HEK293 (cell line): ENCODE results near the gene SEMA3F.

Experiments used
- CTCF ChIA-PET: fragments of 350-600 bp; formaldehyde crosslinking; extraction: SDS; loops from one replicate; lab custom pipeline; 2021; ENCODE audit warnings: antibody characterized with exemption; lab: Yijun Ruan, JAX
- POLR2A ChIA-PET: fragments of 300-600 bp; formaldehyde crosslinking; extraction: SDS; loops from one replicate; lab custom pipeline; 2020; ENCODE audit warnings: antibody characterized with exemption, inconsistent platforms; lab: Yijun Ruan, JAX
- H3K27ac ChIP-seq: fragments of 200-500 bp; sonication (Bioruptor generic); 2 replicates; pipeline ENCODE4 v1.5.1; 2014; ENCODE audit warnings: low read depth, low read length, control low read depth, inconsistent platforms; ENCODE audit errors: extremely low read depth
- H3K36me3 ChIP-seq, 2 experiments: fragments of 200-500 bp in 1 of 2; sonication (Bioruptor generic) in 1 of 2; 1 replicate in 1 of 2; 2 replicates in 1 of 2; pipeline ENCODE4 v1.5.1; 2014 to 2017; ENCODE audit warnings: inconsistent platforms in 2 of 2, low read length in 2 of 2; ENCODE audit not compliant: control insufficient read depth in 2 of 2, insufficient read depth in 1 of 2
- H3K4me1 ChIP-seq: fragments of 200-500 bp; sonication (Bioruptor generic); 2 replicates; pipeline ENCODE4 v1.5.1; 2014; ENCODE audit warnings: mild to moderate bottlenecking, low read length, inconsistent platforms; ENCODE audit not compliant: control insufficient read depth, insufficient read depth
- H3K4me3 ChIP-seq: 2 replicates; pipeline ENCODE4 v1.5.1; 2011; ENCODE audit warnings: low read depth, mild to moderate bottlenecking, control low read depth, low read length, moderate library complexity
- H3K9me3 ChIP-seq: fragments of 200-500 bp; sonication (Bioruptor generic); 2 replicates; pipeline ENCODE4 v1.5.1; 2014; ENCODE audit warnings: low read depth, low read length, inconsistent platforms; ENCODE audit not compliant: control insufficient read depth, insufficient read depth
- GLIS2 ChIP-seq: fragments of 450-650 bp; formaldehyde crosslinking; IDR thresholded peaks from 2 replicates; pipeline ENCODE4 v1.5.1; 2016; ENCODE audit warnings: missing biosample characterization, missing genetic modification characterization
- KLF1 ChIP-seq: fragments of 450-650 bp; formaldehyde crosslinking; IDR thresholded peaks from 2 replicates; pipeline ENCODE4 v1.5.1; 2016; ENCODE audit warnings: missing biosample characterization, missing genetic modification characterization
- ZBTB1 ChIP-seq: fragments of 450-650 bp; formaldehyde crosslinking; IDR thresholded peaks from 2 replicates; pipeline ENCODE4 v1.5.1; 2016; ENCODE audit warnings: missing biosample characterization, missing genetic modification characterization
- ZBTB21 ChIP-seq: fragments of 450-650 bp; formaldehyde crosslinking; IDR thresholded peaks from 2 replicates; pipeline ENCODE4 v1.5.1; 2017; ENCODE audit warnings: missing biosample characterization, missing genetic modification characterization
- ZFHX2 ChIP-seq: fragments of 450-650 bp; formaldehyde crosslinking; conservative IDR thresholded peaks from 2 replicates; pipeline ENCODE4 v1.5.1; 2016; ENCODE audit warnings: missing biosample characterization, missing genetic modification characterization
- ZIC2 ChIP-seq: fragments of 450-650 bp; formaldehyde crosslinking; IDR thresholded peaks from 2 replicates; pipeline ENCODE4 v1.5.1; 2016; ENCODE audit warnings: missing biosample characterization, missing genetic modification characterization
- ZNF169 ChIP-seq: fragments of 450-650 bp; formaldehyde crosslinking; IDR thresholded peaks from 2 replicates; pipeline ENCODE4 v1.5.1; 2016; ENCODE audit warnings: missing biosample characterization, missing genetic modification characterization
- ZNF174 ChIP-seq: fragments of 450-650 bp; formaldehyde crosslinking; IDR thresholded peaks from 2 replicates; pipeline ENCODE4 v1.5.0; 2017; ENCODE audit warnings: missing biosample characterization, mild to moderate bottlenecking, missing genetic modification characterization
- ZNF175 ChIP-seq: fragments of 450-650 bp; formaldehyde crosslinking; IDR thresholded peaks from 2 replicates; pipeline ENCODE4 v1.5.1; 2016; ENCODE audit warnings: missing biosample characterization, missing genetic modification characterization
- ZNF2 ChIP-seq: fragments of 450-650 bp; formaldehyde crosslinking; IDR thresholded peaks from 2 replicates; pipeline ENCODE4 v1.5.1; 2016; ENCODE audit warnings: missing biosample characterization, missing genetic modification characterization
- ZNF239 ChIP-seq: fragments of 450-650 bp; formaldehyde crosslinking; IDR thresholded peaks from 2 replicates; pipeline ENCODE4 v1.5.1; 2016; ENCODE audit warnings: missing biosample characterization, missing genetic modification characterization
- ZNF707 ChIP-seq: fragments of 450-650 bp; formaldehyde crosslinking; IDR thresholded peaks from 2 replicates; pipeline ENCODE4 v1.5.1; 2016; ENCODE audit warnings: missing biosample characterization, missing genetic modification characterization
- TF ChIP-seq, protein P1 (sequence below): fragments of 450-650 bp; formaldehyde crosslinking; IDR thresholded peaks from 2 replicates; pipeline ENCODE4 v1.5.1; 2016; ENCODE audit warnings: missing biosample characterization, missing genetic modification characterization
- TF ChIP-seq, protein P2 (sequence below): fragments of 450-650 bp; formaldehyde crosslinking; optimal IDR thresholded peaks from 2 replicates; pipeline ENCODE3; 2016; ENCODE audit warnings: missing biosample characterization, mild to moderate bottlenecking, missing genetic modification characterization
- TF ChIP-seq, protein P3 (sequence below): fragments of 450-650 bp; formaldehyde crosslinking; IDR thresholded peaks from 2 replicates; pipeline ENCODE4 v1.5.1; 2016; ENCODE audit warnings: missing biosample characterization, missing genetic modification characterization
- TF ChIP-seq, protein P4 (sequence below): fragments of 450-650 bp; formaldehyde crosslinking; IDR thresholded peaks from 2 replicates; pipeline ENCODE4 v1.5.1; 2016; ENCODE audit warnings: missing biosample characterization, missing genetic modification characterization
- TF ChIP-seq, protein P5 (sequence below): fragments of 450-650 bp; formaldehyde crosslinking; IDR thresholded peaks from 2 replicates; pipeline ENCODE4 v1.5.1; 2016; ENCODE audit warnings: missing biosample characterization, missing genetic modification characterization, low read depth
- TF ChIP-seq, protein P6 (sequence below): fragments of 450-650 bp; formaldehyde crosslinking; IDR thresholded peaks from 2 replicates; pipeline ENCODE4 v1.5.1; 2016; ENCODE audit warnings: missing biosample characterization, missing genetic modification characterization

SEMA3F gene

DNA sequence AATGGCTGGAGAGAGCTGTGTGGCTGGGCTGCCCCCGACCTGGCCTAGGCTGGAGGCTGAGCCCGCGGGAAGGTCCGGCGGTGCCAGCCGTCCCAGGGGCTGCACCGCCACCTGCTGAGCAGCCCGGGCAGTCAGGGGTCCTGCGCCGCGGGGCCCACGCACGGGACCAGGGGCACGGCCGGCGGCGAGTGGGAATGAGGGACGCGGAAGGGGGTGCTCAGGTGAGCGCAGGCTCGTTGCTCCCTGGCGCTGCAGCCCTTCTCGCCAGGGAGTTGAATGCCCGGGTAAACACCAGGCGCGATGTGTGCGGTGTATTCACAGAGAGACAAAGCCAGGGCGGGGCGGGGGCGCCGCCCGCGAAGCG, 666 bp upstream of the SEMA3F start:
- Histone ChIP-seq H3K36me3 (peaks cover 0 to 4% of the 10 kb centered on the region in 2 experiments; a peak in 1 of 3 replicates), H3K9me3 (no peaks in the 10 kb centered on the region), H3K4me1 (0 out of 2 replicates have a peak, but pooled peaks cover 3% of the 10 kb centered on the region), H3K4me3 (peak overlapping the region; percentile 32), H3K27ac (no peak overlapping the region)
- CTCF ChIA-PET: no interaction called here
- TF ChIP-seq, protein P1, sequence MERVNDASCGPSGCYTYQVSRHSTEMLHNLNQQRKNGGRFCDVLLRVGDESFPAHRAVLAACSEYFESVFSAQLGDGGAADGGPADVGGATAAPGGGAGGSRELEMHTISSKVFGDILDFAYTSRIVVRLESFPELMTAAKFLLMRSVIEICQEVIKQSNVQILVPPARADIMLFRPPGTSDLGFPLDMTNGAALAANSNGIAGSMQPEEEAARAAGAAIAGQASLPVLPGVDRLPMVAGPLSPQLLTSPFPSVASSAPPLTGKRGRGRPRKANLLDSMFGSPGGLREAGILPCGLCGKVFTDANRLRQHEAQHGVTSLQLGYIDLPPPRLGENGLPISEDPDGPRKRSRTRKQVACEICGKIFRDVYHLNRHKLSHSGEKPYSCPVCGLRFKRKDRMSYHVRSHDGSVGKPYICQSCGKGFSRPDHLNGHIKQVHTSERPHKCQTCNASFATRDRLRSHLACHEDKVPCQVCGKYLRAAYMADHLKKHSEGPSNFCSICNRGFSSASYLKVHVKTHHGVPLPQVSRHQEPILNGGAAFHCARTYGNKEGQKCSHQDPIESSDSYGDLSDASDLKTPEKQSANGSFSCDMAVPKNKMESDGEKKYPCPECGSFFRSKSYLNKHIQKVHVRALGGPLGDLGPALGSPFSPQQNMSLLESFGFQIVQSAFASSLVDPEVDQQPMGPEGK (tag by site-specific recombination): no peak
- TF ChIP-seq ZFHX2 (tag by site-specific recombination): peak; percentile 54; the same call in 1 of the 2 replicates
- TF ChIP-seq, protein P2, sequence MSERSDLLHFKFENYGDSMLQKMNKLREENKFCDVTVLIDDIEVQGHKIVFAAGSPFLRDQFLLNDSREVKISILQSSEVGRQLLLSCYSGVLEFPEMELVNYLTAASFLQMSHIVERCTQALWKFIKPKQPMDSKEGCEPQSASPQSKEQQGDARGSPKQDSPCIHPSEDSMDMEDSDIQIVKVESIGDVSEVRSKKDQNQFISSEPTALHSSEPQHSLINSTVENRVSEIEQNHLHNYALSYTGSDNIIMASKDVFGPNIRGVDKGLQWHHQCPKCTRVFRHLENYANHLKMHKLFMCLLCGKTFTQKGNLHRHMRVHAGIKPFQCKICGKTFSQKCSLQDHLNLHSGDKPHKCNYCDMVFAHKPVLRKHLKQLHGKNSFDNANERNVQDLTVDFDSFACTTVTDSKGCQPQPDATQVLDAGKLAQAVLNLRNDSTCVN (tag by site-specific recombination): peak; percentile 35
- TF ChIP-seq ZNF175: no peak
- no peak for TF ChIP-seq ZNF169
- peak; percentile 45; the same call in 1 of the 2 replicates for TF ChIP-seq GLIS2 (tag by site-specific recombination)
- no peak for TF ChIP-seq ZBTB1 (tag by site-specific recombination)
- TF ChIP-seq ZNF707: no peak
- no peak for TF ChIP-seq ZNF239
- TF ChIP-seq ZIC2 (tag by site-specific recombination): peak; percentile 52
- TF ChIP-seq, protein P3, sequence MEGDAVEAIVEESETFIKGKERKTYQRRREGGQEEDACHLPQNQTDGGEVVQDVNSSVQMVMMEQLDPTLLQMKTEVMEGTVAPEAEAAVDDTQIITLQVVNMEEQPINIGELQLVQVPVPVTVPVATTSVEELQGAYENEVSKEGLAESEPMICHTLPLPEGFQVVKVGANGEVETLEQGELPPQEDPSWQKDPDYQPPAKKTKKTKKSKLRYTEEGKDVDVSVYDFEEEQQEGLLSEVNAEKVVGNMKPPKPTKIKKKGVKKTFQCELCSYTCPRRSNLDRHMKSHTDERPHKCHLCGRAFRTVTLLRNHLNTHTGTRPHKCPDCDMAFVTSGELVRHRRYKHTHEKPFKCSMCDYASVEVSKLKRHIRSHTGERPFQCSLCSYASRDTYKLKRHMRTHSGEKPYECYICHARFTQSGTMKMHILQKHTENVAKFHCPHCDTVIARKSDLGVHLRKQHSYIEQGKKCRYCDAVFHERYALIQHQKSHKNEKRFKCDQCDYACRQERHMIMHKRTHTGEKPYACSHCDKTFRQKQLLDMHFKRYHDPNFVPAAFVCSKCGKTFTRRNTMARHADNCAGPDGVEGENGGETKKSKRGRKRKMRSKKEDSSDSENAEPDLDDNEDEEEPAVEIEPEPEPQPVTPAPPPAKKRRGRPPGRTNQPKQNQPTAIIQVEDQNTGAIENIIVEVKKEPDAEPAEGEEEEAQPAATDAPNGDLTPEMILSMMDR (tag by site-specific recombination): peak; percentile 61
- no peak for TF ChIP-seq ZNF2 (tag by site-specific recombination)
- no peak for TF ChIP-seq ZBTB21
- TF ChIP-seq KLF1 (tag by site-specific recombination): peak; percentile 36
- POLR2A ChIA-PET: no interaction called here

DNA sequence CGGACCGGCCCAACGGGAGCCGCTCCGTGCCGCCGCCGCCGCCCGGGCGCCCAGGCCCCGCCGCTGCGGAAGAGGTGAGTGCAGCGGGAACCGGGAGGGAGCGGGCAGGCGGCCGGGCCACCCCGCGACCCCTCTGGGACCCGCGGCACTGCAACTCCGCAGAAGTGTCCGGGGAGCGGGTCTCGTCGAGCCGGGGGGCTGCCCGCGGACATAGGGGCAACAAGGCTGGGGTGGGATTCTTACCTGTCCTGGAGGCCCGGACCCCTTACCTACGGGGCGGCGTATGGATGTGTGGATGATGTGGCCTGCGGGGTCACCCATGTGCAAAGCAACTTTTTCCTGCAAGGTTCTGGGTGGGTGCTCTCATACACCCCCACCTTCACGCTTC, 361 bp downstream of the SEMA3F start:
- no peaks in the 10 kb centered on the region for H3K9me3 ChIP-seq
- ChIA-PET POLR2A (no interaction called here), CTCF (no interaction called here)
- H3K36me3 ChIP-seq: peaks cover 0 to 13% of the 10 kb centered on the region in 2 experiments; a peak in 1 of 3 replicates
- TF ChIP-seq, protein P4, sequence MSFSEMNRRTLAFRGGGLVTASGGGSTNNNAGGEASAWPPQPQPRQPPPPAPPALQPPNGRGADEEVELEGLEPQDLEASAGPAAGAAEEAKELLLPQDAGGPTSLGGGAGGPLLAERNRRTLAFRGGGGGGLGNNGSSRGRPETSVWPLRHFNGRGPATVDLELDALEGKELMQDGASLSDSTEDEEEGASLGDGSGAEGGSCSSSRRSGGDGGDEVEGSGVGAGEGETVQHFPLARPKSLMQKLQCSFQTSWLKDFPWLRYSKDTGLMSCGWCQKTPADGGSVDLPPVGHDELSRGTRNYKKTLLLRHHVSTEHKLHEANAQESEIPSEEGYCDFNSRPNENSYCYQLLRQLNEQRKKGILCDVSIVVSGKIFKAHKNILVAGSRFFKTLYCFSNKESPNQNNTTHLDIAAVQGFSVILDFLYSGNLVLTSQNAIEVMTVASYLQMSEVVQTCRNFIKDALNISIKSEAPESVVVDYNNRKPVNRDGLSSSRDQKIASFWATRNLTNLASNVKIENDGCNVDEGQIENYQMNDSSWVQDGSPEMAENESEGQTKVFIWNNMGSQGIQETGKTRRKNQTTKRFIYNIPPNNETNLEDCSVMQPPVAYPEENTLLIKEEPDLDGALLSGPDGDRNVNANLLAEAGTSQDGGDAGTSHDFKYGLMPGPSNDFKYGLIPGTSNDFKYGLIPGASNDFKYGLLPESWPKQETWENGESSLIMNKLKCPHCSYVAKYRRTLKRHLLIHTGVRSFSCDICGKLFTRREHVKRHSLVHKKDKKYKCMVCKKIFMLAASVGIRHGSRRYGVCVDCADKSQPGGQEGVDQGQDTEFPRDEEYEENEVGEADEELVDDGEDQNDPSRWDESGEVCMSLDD (tag by site-specific recombination): 0 out of 2 replicates have a peak, but pooled peaks have one; percentile 15
- no peak for TF ChIP-seq ZNF174
- TF ChIP-seq, protein P5, sequence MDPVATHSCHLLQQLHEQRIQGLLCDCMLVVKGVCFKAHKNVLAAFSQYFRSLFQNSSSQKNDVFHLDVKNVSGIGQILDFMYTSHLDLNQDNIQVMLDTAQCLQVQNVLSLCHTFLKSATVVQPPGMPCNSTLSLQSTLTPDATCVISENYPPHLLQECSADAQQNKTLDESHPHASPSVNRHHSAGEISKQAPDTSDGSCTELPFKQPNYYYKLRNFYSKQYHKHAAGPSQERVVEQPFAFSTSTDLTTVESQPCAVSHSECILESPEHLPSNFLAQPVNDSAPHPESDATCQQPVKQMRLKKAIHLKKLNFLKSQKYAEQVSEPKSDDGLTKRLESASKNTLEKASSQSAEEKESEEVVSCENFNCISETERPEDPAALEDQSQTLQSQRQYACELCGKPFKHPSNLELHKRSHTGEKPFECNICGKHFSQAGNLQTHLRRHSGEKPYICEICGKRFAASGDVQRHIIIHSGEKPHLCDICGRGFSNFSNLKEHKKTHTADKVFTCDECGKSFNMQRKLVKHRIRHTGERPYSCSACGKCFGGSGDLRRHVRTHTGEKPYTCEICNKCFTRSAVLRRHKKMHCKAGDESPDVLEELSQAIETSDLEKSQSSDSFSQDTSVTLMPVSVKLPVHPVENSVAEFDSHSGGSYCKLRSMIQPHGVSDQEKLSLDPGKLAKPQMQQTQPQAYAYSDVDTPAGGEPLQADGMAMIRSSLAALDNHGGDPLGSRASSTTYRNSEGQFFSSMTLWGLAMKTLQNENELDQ (tag by site-specific recombination): no peak
- TF ChIP-seq, protein P6, sequence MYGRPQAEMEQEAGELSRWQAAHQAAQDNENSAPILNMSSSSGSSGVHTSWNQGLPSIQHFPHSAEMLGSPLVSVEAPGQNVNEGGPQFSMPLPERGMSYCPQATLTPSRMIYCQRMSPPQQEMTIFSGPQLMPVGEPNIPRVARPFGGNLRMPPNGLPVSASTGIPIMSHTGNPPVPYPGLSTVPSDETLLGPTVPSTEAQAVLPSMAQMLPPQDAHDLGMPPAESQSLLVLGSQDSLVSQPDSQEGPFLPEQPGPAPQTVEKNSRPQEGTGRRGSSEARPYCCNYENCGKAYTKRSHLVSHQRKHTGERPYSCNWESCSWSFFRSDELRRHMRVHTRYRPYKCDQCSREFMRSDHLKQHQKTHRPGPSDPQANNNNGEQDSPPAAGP: no peak
- H3K4me1 ChIP-seq: 0 out of 2 replicates have a peak, but pooled peaks cover 3% of the 10 kb centered on the region
- no peak overlapping the region; the same call in 1 of the 2 replicates for H3K27ac ChIP-seq
- peak overlapping the region; percentile 42 for H3K4me3 ChIP-seq
